Measurements from ENCODE around the gene DIAPH2.

- TF ChIP-seq EZH2phosphoT487 (IDR thresholded peaks at IDR 0.05; ENCODE audit: insufficient read depth, low read depth), result no peak
- no peak for TF ChIP-seq EZH2 (IDR thresholded peaks at IDR 0.05; ENCODE audit: insufficient read depth, poor library complexity, severe bottlenecking)
Measured at GRCh38 chrX:96807318-96807717, 122.7 kb downstream of the DIAPH2 start.

Measured in GM23248 (cell line).